Measurements from ENCODE around the gene LY86.

GRCh38 chr6:6646384-6646783 is 57.9 kb downstream of the LY86 start:
- no peak for TF ChIP-seq CTCF (IDR thresholded peaks at IDR 0.05)
- no peak for TF ChIP-seq POLR2A (IDR thresholded peaks at IDR 0.05)

All from testis (tissue), 2 donors.